PFSK-1 (cell line): ENCODE measurements around the gene DGKB.

Experiments used
- FOXP2 ChIP-seq: optimal IDR thresholded peaks from 2 replicates; pipeline ENCODE3; 2011; ENCODE audit warnings: borderline replicate concordance, control low read depth, inconsistent platforms; ENCODE audit not compliant: insufficient read depth; ENCODE audit errors: extremely low read length, extremely low read depth
- POLR2AphosphoS5 ChIP-seq: IDR thresholded peaks from 2 replicates; pipeline ENCODE4 v1.6.1; 2012; ENCODE audit warnings: low read depth, mild to moderate bottlenecking, control low read depth, low read length, moderate library complexity
- SIN3A ChIP-seq: IDR thresholded peaks from 2 replicates; pipeline ENCODE4 v1.6.1; 2012; ENCODE audit warnings: mild to moderate bottlenecking, low read length, moderate library complexity, borderline replicate concordance; ENCODE audit not compliant: insufficient read depth
- TAF1 ChIP-seq: IDR thresholded peaks from 2 replicates; pipeline ENCODE4 v1.6.1; 2012; ENCODE audit warnings: low read length, control low read depth, borderline replicate concordance; ENCODE audit not compliant: insufficient read depth
- TF ChIP-seq, protein P1 (sequence below), 2 experiments: IDR thresholded peaks; 2 replicates each; pipeline versions ENCODE4 v1.6.1 to v1.8.0; 2011 to 2012; ENCODE audit warnings: low read depth in 2 of 2, low read length in 2 of 2, control low read depth in 1 of 2, inconsistent platforms in 1 of 2, mild to moderate bottlenecking in 1 of 2, moderate library complexity in 1 of 2; ENCODE audit not compliant: insufficient read depth in 1 of 2

The DGKB gene

DNA sequence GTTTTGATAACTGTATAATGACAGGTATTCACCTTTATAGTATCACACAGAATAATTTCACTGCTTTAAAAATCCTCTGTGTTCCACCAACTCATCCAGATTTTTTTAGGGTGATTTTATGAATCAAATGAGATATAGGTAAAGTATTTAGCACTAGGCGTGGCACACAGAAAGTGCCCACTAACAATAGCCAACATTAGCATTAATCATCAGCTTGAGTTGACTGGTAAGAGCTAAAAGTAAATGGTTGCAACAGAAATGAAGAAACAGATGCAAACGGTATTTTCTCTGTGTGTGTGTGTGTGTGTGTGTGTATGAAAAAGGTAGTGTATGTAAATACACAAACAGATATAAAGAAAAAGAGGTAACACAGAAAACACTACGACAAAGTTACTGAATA lies 534.3 kb downstream of the DGKB start:
- TF ChIP-seq SIN3A, result no peak
- TF ChIP-seq FOXP2, result no peak
- TF ChIP-seq POLR2AphosphoS5, result no peak
- no peak for TF ChIP-seq TAF1
- TF ChIP-seq, protein P1, sequence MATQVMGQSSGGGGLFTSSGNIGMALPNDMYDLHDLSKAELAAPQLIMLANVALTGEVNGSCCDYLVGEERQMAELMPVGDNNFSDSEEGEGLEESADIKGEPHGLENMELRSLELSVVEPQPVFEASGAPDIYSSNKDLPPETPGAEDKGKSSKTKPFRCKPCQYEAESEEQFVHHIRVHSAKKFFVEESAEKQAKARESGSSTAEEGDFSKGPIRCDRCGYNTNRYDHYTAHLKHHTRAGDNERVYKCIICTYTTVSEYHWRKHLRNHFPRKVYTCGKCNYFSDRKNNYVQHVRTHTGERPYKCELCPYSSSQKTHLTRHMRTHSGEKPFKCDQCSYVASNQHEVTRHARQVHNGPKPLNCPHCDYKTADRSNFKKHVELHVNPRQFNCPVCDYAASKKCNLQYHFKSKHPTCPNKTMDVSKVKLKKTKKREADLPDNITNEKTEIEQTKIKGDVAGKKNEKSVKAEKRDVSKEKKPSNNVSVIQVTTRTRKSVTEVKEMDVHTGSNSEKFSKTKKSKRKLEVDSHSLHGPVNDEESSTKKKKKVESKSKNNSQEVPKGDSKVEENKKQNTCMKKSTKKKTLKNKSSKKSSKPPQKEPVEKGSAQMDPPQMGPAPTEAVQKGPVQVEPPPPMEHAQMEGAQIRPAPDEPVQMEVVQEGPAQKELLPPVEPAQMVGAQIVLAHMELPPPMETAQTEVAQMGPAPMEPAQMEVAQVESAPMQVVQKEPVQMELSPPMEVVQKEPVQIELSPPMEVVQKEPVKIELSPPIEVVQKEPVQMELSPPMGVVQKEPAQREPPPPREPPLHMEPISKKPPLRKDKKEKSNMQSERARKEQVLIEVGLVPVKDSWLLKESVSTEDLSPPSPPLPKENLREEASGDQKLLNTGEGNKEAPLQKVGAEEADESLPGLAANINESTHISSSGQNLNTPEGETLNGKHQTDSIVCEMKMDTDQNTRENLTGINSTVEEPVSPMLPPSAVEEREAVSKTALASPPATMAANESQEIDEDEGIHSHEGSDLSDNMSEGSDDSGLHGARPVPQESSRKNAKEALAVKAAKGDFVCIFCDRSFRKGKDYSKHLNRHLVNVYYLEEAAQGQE (IDR thresholded peaks at IDR 0.05; ENCODE audit: insufficient read depth in 1 of 2, low read depth in 2 of 2, low read length in 2 of 2), result no peak

DNA sequence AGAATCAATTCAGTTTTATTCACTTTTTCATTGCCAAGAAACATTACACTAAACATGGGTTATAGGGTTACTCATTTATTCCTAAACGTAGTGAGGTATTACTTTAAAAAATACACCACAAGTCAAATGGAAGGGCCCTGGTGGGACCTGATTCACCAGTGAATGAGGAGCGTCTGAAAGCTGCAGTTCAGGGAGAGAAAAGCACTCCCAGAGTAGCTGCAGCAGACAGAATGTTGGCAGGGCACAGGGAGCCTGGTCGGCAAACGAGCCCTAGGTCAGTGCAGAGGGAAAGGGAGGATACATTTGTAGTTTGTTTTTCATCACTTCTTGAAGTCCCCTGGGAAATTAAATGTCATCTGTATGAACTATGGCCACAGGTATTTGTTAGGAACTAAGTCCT lies 551.4 kb downstream of the DGKB start:
- TF ChIP-seq, protein P1 (IDR thresholded peaks at IDR 0.05; ENCODE audit: insufficient read depth in 1 of 2, low read depth in 2 of 2, low read length in 2 of 2), result no peak
- TF ChIP-seq POLR2AphosphoS5 (no peak), TAF1 (no peak), SIN3A (no peak), FOXP2 (no peak)

DNA sequence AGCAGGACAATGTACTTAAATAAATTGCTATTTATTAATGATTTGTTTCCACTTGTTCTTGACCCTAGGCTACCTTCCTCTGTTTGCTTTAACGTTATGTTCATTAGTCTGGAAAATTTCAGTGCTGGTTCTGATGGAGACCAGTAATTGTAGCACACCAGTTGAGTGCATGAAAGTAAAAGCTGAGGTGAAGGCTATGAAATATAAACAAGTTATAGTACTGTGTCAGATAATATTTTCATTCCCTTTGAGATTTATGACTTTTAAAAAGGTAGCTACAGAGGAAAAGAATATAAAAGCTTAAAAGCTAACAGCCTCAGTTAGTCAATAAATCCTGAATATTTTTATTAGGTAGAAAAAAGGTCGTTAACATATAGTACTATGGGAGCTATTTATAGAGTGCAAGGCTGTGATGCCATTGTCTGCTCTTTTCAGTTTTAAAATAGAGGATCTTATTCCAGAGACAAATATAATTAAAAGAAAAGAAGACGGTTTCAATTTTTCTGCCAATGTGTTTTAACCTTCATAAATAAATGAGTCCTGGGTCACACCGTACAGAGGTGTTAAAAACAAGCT lies 561.3 kb downstream of the DGKB start:
- TF ChIP-seq TAF1 (no peak), SIN3A (no peak), POLR2AphosphoS5 (no peak), FOXP2 (no peak)
- TF ChIP-seq, protein P1 (IDR thresholded peaks at IDR 0.05; ENCODE audit: insufficient read depth in 1 of 2, low read depth in 2 of 2, low read length in 2 of 2), result no peak

DNA sequence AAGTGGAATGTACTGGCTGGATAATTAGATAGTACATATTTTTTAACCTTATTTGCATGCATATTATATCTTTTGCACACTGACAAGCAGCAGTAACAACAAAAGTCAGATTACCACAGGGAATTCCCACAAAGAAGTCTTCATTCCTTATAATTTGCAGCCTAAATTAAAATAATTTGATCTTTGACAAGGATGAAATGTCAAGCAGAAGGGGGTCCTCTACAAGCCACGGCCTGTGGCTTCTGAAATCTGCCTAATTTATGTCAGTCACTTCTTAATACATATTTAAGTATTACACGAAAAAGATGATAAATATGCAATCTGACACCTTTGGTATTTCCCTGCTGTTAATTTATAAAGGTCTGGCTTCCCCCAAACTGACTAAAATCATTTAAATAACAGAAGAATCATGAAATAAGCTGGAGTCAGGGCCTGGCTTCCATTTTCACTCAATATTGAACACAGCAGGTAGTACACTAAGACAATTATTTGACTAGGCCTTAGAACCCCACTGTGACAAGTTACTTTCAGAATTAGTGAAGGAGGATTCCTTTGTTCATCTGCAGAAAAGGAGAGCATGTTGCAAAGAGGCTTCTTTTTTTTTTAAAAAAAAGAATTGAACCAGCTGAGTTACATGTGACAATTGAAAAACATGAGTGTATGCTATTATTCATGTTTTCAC lies 562.0 kb downstream of the DGKB start:
- TF ChIP-seq POLR2AphosphoS5 (no peak), SIN3A (no peak), TAF1 (no peak), FOXP2 (no peak)
- TF ChIP-seq, protein P1 (IDR thresholded peaks at IDR 0.05; ENCODE audit: insufficient read depth in 1 of 2, low read depth in 2 of 2, low read length in 2 of 2), result no peak

DNA sequence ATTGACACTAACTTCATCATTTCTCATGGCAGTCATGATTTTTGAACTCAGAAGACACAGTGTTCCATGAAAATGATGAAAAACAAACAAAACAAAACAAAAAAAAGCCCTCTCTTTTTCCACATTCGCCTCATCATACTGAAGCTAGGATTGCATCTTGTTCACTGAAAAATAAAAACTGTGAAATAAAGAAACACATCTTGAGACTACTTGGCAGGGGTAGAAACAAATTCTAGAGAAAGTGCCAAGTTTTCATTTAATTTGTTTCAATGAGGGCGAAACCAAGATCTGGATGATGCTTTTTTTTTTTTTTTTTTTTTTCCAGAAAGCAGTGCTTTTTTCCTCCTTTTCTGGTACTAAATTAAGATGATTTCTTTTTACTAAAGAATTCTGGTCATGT lies 562.7 kb downstream of the DGKB start:
- TF ChIP-seq SIN3A, result no peak
- no peak for TF ChIP-seq POLR2AphosphoS5
- TF ChIP-seq, protein P1 (IDR thresholded peaks at IDR 0.05; ENCODE audit: insufficient read depth in 1 of 2, low read depth in 2 of 2, low read length in 2 of 2), result no peak
- TF ChIP-seq FOXP2, result no peak
